ENCODE results near the gene GDI1.

GDI1 gene

DNA sequence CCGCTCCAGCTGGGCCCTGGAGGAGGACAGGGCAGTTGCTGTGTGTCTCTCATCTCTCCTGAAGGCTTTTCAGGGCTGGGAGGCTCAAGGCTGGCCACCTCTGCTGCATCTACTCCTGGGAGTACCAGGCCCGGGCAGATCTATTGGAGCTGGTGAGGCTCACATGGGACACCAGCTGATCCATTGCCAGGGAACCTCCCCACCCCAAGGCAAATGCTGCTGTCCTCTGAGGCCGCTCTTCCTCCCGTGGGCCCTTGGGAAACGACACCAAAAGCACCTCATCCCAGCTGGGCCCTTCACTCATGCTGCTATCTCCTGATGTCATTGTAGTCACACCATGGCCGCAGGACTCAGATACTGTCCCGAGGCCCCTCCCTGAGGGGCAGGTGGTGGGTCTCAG, 45.8 kb downstream of the GDI1 start:
- no peak for DNase-seq (ENCODE audit: low read depth)

DNA sequence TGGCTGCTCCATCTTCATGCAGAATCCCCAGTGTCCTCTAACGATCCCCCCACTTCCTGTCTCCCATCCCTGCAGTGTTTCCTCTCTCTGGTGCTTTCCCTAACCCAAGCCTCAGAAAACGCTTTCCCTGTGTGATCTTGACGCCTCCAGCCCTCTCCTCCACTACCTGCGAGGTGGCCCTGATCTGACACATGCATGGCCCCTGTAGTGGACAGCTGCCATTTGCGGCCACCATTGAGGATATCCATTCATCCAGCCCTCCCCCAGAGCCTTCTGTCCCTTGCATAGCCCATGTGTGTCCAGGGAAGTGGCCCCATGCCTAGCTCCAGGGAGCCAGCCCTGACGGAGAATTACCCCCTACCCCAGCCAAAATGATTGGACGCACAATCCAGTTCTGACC, 46.4 kb downstream of the GDI1 start:
- DNase-seq (ENCODE audit: low read depth): no peak

DNA sequence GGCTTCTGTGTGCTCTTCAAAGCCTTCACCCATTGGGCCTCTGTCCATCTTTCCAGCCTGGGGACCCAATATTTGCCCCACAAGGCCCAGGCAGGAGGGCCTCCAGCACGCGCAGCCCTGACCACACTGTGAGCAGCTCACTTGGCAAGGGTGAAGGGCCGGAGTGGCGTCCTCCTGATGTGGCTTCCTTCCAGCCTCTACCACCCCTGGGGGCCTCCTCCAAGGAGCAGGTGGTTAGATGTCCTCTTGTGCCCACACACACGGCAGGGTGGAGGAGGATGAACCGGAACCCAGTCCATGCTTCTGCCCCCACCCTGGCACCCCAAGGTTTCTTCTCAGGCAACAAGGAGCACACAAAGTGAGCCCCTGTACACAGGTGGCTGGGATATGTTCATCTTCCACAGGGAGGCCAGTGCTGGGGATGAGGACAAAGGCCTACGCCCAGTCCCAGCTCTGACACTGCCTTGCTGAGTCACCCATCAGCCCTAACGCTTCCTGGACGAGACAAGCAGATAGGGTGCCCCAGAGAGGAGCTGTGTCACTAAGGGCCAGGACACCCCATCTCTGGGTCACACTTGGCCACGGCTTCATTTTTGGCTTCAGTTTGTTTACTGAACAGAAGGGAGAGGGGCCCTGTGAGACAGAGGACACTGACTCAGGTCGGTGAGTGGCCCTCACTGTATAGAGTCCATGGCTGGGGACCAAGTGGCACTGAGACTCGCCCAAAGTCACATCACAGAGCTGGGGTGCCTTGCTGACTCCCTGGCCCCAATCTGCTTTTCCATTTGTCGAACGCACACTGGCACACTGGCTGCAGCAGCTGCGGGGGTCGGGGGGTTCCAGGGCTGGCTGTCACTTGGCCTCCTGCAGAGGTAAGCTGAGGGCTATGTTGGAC, 47.5 kb downstream of the GDI1 start:
- no peak for DNase-seq (ENCODE audit: low read depth)

DNA sequence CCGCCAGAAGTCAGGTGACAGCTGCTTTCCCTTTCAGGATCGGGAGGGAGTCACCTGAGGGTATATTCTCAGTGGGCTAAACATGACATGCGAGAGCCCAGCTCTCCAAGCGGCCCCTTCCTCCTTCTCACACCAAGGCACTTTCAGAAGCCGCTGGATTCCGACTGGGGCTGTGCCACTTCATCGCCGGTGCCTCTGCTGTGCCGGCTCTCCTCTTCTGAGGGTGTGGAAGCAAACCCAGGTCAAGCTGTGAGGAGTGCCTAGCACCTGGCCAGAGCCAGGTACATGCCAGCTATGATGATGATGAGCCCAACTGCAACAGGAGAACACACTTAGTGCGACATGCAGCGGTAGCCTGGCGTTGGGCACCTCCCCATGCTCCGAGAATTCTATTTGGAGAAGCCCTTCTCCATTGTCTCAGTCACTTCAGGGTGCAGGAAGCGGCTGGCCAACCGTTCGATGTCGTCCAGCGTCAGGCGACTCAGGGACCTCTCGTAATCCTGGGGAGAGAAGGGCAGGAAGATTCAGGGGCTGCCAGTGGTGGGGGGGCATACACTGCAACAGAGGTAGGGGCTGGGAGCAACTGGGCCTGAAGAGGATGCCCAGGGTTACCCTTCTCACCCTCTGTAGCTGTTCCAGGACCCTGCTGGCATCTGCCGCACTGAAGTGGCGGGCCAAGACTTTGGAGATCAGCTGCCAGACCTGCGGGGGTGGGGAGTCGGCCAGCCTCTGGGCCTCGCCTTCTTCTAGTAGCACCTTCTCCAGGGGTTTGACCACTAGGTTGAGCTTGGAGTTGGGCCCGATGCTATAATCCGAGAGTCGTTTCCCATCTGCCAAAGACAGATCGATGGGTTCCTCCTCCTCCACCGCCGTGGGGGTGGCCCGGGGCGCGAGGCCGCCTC, 48.4 kb downstream of the GDI1 start:
- no peak for DNase-seq (ENCODE audit: low read depth)

DNA sequence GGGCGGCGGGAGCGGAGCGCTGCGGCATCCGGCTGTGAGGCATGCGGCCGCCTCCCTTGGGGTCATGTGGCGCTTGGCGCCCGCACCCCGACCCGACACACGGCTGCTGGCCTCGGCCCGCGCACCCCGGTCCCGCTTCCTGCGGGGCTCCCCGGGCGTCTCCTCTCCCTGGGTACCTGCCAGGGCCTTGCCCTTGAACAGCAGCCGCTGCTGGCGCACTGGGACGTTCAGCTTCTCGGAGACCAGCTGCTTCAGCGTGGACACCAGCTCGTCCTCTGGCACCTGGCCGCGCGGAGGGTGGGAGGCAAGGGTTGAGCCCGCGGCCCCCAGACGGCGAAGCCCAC, 49.1 kb downstream of the GDI1 start:
- peak; percentile 26 for DNase-seq (ENCODE audit: low read depth)

DNA sequence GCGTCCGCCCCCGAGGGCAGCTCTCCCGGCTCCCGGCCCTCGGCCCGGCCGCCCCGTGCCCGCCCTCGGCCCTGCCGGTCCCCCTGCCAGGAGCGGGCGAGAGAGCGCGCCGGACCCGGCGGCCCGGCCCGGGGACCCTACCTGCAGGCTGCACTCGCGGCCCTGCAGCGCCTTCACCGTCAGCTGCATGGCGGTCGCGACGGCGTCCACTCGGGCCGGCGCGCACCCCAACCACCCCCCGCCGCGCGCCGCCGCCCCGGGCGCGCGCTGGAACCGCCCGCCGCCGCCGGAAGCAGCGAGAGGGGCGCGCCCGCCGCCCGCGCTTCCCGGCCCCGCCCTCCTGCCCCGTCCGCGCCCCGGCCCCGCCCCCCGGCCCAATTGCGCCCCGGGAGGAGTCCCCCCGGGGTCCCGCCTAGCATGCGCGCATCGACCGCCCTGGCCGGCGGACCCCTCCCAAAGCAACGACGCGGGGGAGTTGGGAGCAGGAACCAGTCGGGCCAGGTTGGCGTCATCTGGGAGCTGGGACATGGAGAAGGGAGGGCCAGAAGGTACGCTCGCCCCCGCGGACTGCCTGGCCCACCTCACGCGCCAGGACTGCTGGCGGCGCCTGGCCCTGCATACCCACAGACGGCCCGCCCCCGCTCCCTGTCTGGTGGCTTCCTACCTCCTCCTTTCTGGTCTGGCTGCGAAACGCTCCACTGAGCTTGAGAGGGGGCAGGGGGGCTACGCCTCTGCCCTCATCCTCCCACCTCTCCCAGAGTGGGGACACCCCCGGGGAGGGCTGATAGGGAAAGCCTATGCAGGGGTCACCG, 49.6 kb downstream of the GDI1 start, which contains the start of gene UBL4A:
Gene UBL4A, minus strand, starts transcription at position 220 of the 812 bp plus-strand sequence. Its CDS starts 31 bp downstream, at position 189.
- peak; percentile 42 for DNase-seq (ENCODE audit: low read depth)

DNA sequence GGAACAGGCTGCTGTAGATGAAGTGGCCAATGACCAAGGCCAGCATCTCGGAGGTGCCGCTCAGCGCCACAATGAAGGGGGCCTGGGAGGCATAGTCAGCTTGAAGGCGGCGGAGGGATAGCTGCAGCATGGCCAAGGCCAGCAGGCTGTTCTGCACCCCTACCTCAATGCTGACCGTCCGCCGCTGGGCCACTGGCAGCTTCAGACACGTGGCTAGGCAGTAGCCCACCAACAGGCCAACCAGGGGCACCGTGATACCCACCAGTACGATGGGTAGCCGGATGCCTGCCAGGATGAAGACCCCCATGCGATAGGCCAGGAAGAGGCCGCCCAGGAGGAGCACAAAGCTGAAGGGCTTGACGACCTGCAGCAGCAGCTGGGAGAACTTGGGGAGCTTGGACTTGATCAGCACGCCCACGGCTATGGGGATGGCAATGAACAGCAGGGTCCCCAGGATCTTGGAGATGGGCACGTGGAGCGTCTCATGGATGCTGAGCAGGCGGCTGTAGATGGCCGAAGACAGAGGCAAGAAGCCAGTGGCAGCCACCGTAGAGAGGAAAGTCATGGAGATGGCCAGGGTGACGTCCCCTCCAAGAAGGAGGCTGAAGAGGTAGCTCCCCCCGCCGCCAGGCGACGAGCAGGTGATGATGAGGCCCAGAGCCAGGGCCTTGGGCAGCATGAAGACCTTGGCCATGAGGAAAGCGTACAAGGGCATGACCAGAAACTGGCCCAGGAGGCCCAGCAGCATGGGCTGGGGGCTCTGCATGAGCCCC, 50.8 kb downstream of the GDI1 start:
- DNase-seq (ENCODE audit: low read depth): no peak

DNA sequence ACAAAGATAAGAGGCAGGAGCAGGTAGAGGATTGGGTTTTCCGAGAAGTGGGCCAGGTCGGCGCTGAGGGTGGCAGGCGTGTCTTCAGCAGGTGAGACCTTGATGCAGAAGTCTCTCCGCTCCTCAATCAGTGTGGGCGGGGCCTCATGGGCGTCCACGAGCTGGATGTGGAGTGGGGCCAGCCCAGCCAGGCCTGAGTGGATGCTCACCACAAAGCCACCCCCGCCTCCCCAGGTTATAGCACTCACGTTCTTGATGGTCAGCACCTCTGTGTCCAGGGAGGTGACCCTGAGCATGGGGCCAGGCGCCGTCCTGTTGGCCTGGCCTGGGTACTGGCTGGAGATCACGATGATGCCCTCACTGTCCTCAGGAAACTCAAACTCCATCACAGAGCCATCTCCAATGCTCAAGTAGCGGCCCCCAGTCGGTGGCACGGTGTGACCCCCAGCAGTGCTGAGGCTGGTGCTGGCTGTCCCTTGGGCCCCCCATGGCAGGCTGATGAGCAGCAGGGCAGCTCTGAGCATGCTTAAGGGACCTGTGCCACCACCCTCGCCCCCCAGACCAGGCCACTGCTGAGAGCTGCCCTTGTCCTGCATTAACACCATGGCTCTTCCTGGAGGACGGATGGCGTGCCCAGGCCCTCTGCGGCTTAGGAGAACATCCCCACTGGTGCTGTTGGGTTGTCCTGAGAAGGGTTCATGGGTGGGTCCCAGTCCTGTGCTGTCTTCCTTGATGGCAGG, 51.6 kb downstream of the GDI1 start:
- DNase-seq (ENCODE audit: low read depth): no peak

DNA sequence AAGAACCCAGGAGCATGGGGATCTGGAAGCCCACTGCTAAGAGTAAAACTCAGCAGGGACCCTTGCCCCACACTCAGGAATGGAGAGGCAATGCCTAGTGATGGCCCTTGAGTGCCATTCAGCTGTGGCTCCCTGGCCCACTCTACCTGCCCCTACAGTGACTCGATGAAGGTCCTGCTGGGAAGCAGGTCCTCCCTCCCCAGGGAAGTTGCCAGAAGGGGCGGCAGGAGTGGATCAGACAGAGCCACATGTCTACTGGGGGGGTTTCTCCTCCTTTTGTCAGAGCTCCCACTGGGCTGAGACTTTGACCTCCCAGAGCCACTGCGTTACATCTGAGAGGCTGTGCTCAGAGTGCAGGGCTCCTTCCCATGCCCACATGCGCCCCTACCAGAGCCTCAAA, 52.2 kb downstream of the GDI1 start:
- no peak for DNase-seq (ENCODE audit: low read depth)

DNA sequence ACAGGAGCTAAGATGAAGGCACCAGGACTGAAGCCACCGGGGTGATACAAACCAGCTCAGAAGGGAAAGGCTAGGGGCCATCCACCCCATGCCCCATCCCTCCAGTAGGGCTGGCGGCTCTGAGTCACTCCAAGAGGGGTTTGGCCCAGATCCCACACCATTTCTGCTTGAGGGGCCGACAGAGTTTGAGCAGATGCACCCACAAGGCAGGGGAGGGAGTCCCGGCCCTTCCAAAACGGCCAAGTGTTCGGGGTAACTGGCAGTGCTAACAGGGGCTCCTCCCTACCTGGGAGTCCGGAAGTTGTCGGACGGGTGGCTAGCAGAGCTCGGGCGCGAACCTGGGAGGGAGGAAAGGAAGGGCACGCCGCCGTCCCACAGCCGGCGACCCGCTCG, 53.1 kb downstream of the GDI1 start:
- no peak for DNase-seq (ENCODE audit: low read depth)

DNA sequence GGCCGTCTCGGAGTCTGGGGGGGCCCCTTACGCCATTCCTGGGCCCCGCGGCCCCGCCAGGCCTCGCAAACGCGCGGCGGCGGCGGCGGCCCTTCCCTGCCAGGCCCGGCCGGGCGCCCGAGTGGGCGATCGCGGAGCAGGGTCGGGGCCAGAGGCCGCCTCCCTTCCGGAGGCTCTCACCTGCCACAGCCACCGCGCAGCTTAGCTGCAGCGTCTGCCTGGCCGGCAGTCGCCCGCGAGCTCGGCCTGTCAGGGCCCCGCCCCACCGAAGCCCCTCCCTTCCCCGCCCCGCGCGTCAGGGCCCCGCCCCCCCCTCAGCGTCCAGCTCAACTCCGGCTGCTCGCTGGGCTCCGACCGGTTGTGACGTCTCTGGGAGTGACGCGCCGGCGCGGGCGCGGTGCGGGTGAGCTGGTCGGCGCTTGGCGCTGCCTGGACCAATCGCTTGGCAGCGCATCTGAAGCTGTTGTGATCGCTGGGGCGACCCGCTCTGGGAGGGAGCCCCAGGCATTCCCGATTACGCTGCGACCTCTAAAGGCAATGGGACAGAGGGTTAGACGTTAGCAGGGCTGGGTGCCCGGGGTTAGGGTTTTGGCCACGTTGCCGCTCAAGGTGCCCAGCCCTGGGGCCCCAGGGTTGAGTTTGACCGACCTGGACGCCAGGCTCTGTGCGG, 53.6 kb downstream of the GDI1 start, which contains the start of gene SLC10A3:
Gene SLC10A3, minus strand, starts transcription at position 216 of the 670 bp plus-strand sequence. CDS start 1,689 bp downstream, outside the sequence.
- peak; percentile 87 for DNase-seq (ENCODE audit: low read depth)
